ENCODE data around the gene HHIP. TPM values are rescaled to one million over a fixed set of nuclear protein-coding genes. Genes with fewer than 3 reads are reported as not detected.
A peak's percentile ranks its signal among the peaks of the same experiment; 100 is the strongest.
"Not testable (repeated sequence)": the region's sequence is repeated elsewhere in the genome, so short reads cannot be mapped to it uniquely, and the experiment has no call there.

Gene HHIP
- total RNA-seq, 1 experiment from 2014 or later: not detected

DNA sequence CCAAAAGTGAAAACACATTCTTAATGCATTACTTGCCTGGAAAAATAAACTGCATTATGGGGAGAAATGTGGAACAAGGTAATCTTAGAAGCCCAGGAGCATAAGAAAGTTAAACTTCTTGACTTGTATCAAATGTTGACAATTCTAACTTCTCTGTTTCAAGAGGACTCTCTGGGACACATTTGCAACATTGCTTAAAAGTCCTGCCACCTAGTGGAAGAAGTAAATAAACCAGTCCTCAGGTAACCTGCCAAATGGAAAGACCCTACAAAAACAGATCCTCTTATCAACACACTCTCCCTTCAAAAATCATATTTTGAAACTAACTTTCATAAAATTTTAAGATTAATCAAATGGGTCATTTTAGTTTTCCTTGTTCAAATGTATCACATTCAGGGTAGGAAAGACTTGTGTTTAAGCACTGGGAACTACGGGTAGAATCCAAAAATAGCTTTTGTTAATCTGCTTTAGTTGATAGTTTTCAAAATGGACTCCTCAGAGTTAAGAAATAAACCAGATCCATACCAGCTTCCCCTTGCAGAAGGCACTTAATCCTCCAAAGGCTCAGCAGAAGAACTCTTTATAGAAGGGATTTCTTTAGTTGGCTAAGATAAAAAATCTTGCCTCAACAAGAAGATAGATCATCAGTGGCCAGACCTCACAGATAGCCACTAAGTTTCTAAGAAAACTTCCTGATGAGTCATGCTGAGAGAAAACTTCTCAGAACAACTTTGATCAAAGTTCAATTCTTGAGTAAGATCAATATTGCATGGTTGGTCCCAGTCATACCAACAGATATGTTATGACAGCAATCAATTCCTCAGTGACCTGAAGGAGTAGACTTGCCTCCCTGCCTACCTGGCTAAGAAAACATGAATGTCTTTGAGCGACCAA lies 141.7 kb downstream of the HHIP start:
- TF ChIP-seq, protein P1, sequence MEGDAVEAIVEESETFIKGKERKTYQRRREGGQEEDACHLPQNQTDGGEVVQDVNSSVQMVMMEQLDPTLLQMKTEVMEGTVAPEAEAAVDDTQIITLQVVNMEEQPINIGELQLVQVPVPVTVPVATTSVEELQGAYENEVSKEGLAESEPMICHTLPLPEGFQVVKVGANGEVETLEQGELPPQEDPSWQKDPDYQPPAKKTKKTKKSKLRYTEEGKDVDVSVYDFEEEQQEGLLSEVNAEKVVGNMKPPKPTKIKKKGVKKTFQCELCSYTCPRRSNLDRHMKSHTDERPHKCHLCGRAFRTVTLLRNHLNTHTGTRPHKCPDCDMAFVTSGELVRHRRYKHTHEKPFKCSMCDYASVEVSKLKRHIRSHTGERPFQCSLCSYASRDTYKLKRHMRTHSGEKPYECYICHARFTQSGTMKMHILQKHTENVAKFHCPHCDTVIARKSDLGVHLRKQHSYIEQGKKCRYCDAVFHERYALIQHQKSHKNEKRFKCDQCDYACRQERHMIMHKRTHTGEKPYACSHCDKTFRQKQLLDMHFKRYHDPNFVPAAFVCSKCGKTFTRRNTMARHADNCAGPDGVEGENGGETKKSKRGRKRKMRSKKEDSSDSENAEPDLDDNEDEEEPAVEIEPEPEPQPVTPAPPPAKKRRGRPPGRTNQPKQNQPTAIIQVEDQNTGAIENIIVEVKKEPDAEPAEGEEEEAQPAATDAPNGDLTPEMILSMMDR (conservative IDR thresholded peaks at IDR 0.05): peak; percentile 58
- TF ChIP-seq EZH2 (IDR thresholded peaks at IDR 0.05; ENCODE audit: low read depth): no peak
- no peaks in the 10 kb centered on the region for H3K79me2 ChIP-seq (ENCODE audit: low read depth)
- no peaks in the 10 kb centered on the region for H3K4me1 ChIP-seq (replicated peaks; ENCODE audit: insufficient read depth)
- ChIA-PET CTCF (no interaction called here), POLR2A (ENCODE audit: unreplicated experiment) (interaction anchor here (0.7 kb wide), 1 partner anchor 297 kb away, joined by 4 read pairs; no protein-coding TSS in a partner anchor)
- no peak overlapping the region for H2AFZ ChIP-seq
- no peaks in the 10 kb centered on the region for H3K9me3 ChIP-seq (ENCODE audit: insufficient read depth, low read depth)
- no peak for DNase-seq
- no peaks in the 10 kb centered on the region for H3K9me2 ChIP-seq (ENCODE audit: insufficient read depth)
- H3K4me3 ChIP-seq: no peak overlapping the region
- H4K20me1 ChIP-seq (ENCODE audit: insufficient read depth): no peaks in the 10 kb centered on the region
- no peak overlapping the region for H3K4me2 ChIP-seq
- H3K27ac ChIP-seq: no peak overlapping the region
- no peaks in the 10 kb centered on the region for H3F3A ChIP-seq (ENCODE audit: insufficient read depth, low read depth)
- H3K36me3 ChIP-seq (ENCODE audit: low read depth): no peaks in the 10 kb centered on the region
- intact Hi-C loops (cut with micrococcal nuclease; ENCODE audit: unreplicated experiment): loop anchor here (10.0 kb wide), 1 partner anchor 613 kb away; no protein-coding TSS in a partner anchor
- no peaks in the 10 kb centered on the region for H3K27me3 ChIP-seq (ENCODE audit: insufficient read depth, low read depth)
- BruUV-seq (replicated peaks): no TSS peak

DNA sequence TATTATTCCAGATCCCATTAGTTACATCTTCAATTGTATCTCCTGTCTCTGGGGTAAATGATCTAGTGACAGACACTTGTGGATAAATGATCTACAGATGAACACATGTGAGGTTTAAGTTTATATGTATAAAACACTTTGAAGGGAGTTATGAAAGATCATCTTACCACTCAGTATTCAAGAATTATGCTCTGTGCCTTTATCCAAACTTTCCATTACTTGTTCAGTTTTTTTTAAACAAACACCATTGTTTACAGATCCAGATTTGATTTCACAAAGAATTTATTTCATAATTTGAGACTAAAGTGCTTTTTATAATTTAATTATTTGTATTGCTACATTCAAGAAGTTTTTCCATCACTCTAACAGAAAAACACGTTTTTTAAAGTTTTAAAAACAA lies 142.5 kb downstream of the HHIP start:
- H3K4me1 ChIP-seq (replicated peaks; ENCODE audit: insufficient read depth): no peaks in the 10 kb centered on the region
- H3F3A ChIP-seq (ENCODE audit: insufficient read depth, low read depth): no peaks in the 10 kb centered on the region
- intact Hi-C loops (cut with micrococcal nuclease; ENCODE audit: unreplicated experiment): loop anchor here (10.0 kb wide), 1 partner anchor 614 kb away; no protein-coding TSS in a partner anchor
- CTCF ChIA-PET: no interaction called here
- TF ChIP-seq, protein P1 (conservative IDR thresholded peaks at IDR 0.05): no peak
- no peak for TF ChIP-seq EZH2 (IDR thresholded peaks at IDR 0.05; ENCODE audit: low read depth)
- no peak overlapping the region for H3K4me2 ChIP-seq
- no peaks in the 10 kb centered on the region for H3K79me2 ChIP-seq (ENCODE audit: low read depth)
- no peak overlapping the region for H3K4me3 ChIP-seq
- no peak overlapping the region for H2AFZ ChIP-seq
- H4K20me1 ChIP-seq (ENCODE audit: insufficient read depth): no peaks in the 10 kb centered on the region
- H3K27me3 ChIP-seq (ENCODE audit: insufficient read depth, low read depth): no peaks in the 10 kb centered on the region
- no peaks in the 10 kb centered on the region for H3K36me3 ChIP-seq (ENCODE audit: low read depth)
- no TSS peak for BruUV-seq (replicated peaks)
- no peak for DNase-seq
- no peak overlapping the region for H3K27ac ChIP-seq
- H3K9me2 ChIP-seq (ENCODE audit: insufficient read depth): no peaks in the 10 kb centered on the region
- no peaks in the 10 kb centered on the region for H3K9me3 ChIP-seq (ENCODE audit: insufficient read depth, low read depth)
- POLR2A ChIA-PET (ENCODE audit: unreplicated experiment): interaction anchor here (0.7 kb wide), 1 partner anchor 296 kb away, joined by 4 read pairs; no protein-coding TSS in a partner anchor

DNA sequence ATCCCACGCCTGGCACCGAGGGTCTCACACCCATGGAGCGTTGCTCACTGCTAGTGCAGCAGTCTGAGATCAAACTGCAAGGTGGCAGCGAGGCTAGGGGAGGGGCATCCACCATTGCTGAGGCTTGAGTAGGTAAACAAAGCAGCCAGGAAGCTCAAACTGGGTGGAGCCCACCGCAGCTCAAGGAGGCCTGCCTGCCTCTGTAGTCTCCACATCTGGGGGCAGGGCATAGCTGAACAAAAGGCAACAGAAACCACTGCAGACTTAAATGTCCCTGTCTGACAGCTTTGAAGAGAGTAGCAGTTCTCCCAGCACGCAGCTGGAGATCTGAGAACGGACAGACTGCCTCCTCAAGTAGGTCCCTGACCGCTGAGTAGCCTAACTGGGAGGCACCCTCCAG lies 146.0 kb downstream of the HHIP start:
- intact Hi-C loops (cut with micrococcal nuclease; ENCODE audit: unreplicated experiment); H3K9me3 ChIP-seq (ENCODE audit: insufficient read depth, low read depth); BruUV-seq (replicated peaks); H3K9me2 ChIP-seq (ENCODE audit: insufficient read depth); H3F3A ChIP-seq (ENCODE audit: insufficient read depth, low read depth); H3K4me2 ChIP-seq; DNase-seq; POLR2A ChIA-PET (ENCODE audit: unreplicated experiment); CTCF ChIA-PET; H3K36me3 ChIP-seq (ENCODE audit: low read depth); H4K20me1 ChIP-seq (ENCODE audit: insufficient read depth); H3K4me3 ChIP-seq; H3K27me3 ChIP-seq (ENCODE audit: insufficient read depth, low read depth); H3K4me1 ChIP-seq (replicated peaks; ENCODE audit: insufficient read depth); H3K79me2 ChIP-seq (ENCODE audit: low read depth); H3K27ac ChIP-seq; H2AFZ ChIP-seq: not testable (repeated sequence)
